ENCODE measurements around the gene GPR137.

The GPR137 gene

GRCh38 chr11:64304316-64305072 is 18.8 kb downstream of the GPR137 start (continued):
- TF ChIP-seq ZNF449 (tag by site-specific recombination; IDR thresholded peaks at IDR 0.05) (no peak), ZBTB10 (tag by site-specific recombination; IDR thresholded peaks at IDR 0.05) (peak; percentile 21; the same call in 1 of the 2 replicates), ZNF776 (tag by site-specific recombination; IDR thresholded peaks at IDR 0.05; ENCODE audit: borderline replicate concordance) (no peak), ZBTB6 (tag by site-specific recombination; IDR thresholded peaks at IDR 0.05) (peak; percentile 78), KLF8 (tag by site-specific recombination; IDR thresholded peaks at IDR 0.05) (peak; percentile 26; the same call in 1 of the 2 replicates), ZNF138 (tag by site-specific recombination; IDR thresholded peaks at IDR 0.05; ENCODE audit: borderline replicate concordance) (no peak), ZNF184 (tag by site-specific recombination; IDR thresholded peaks at IDR 0.05) (no peak), ZNF24 (tag by site-specific recombination; IDR thresholded peaks at IDR 0.05) (peak; percentile 48), YY1 (tag by site-specific recombination; IDR thresholded peaks at IDR 0.05) (no peak), ZNF169 (tag by site-specific recombination; IDR thresholded peaks at IDR 0.05) (no peak), ZNF645 (tag by site-specific recombination; IDR thresholded peaks at IDR 0.05) (no peak), ZNF112 (tag by site-specific recombination; IDR thresholded peaks at IDR 0.05) (no peak), ZNF404 (tag by site-specific recombination; IDR thresholded peaks at IDR 0.05) (no peak), ZNF121 (tag by site-specific recombination; IDR thresholded peaks at IDR 0.05) (no peak), HOXD13 (CRISPR knock-in tag; IDR thresholded peaks at IDR 0.05; ENCODE audit: borderline replicate concordance) (no peak), YY2 (tag by site-specific recombination; IDR thresholded peaks at IDR 0.05) (no peak), ZNF501 (tag by site-specific recombination; IDR thresholded peaks at IDR 0.05) (peak; percentile 57; the same call in 1 of the 2 replicates), ZFP3 (tag by site-specific recombination; IDR thresholded peaks at IDR 0.05; ENCODE audit: low read depth) (no peak), ZFHX2 (tag by site-specific recombination; conservative IDR thresholded peaks at IDR 0.05) (no peak), ZNF416 (tag by site-specific recombination; IDR thresholded peaks at IDR 0.05) (no peak), ZNF585B (tag by site-specific recombination; IDR thresholded peaks at IDR 0.05) (no peak), ZNF600 (tag by site-specific recombination; IDR thresholded peaks at IDR 0.05) (peak; percentile 72), TRIM28 (IDR thresholded peaks at IDR 0.05; ENCODE audit: borderline replicate concordance, low read length) (0 out of 2 replicates have a peak, but pooled peaks have one; percentile 24), GLIS2 (tag by site-specific recombination; IDR thresholded peaks at IDR 0.05) (0 out of 2 replicates have a peak, but pooled peaks have one; percentile 14), ZNF132 (tag by site-specific recombination; IDR thresholded peaks at IDR 0.05; ENCODE audit: borderline replicate concordance) (no peak), ZNF239 (tag by site-specific recombination; IDR thresholded peaks at IDR 0.05) (no peak), ZNF335 (tag by site-specific recombination; conservative IDR thresholded peaks at IDR 0.05) (peak; percentile 84), ZNF830 (tag by site-specific recombination; IDR thresholded peaks at IDR 0.05; ENCODE audit: low read depth) (no peak), TCF7L2 (IDR thresholded peaks at IDR 0.05; ENCODE audit: borderline replicate concordance, low read depth, low read length) (no peak), ZNF426 (tag by site-specific recombination; IDR thresholded peaks at IDR 0.05) (no peak), ZBTB44 (tag by site-specific recombination; IDR thresholded peaks at IDR 0.05) (no peak), ZBTB26 (tag by site-specific recombination; optimal IDR thresholded peaks at IDR 0.05) (peak; percentile 37)
